Breast epithelium (tissue), 3 donors: Measurements from ENCODE around the gene BNIP3.

Experiments used
- CTCF ChIP-seq, 3 donors: fragments of 450-650 bp; IDR thresholded peaks; one replicate each; pipeline ENCODE4 v1.5.1; 2016 to 2017; ENCODE audit warnings: antibody characterized with exemption in 3 of 3, mild to moderate bottlenecking in 3 of 3, moderate library complexity in 3 of 3
- POLR2AphosphoS5 ChIP-seq, 3 donors: sonication (generic); formaldehyde crosslinking; IDR thresholded peaks; one replicate each; pipeline ENCODE4 v1.6.1; 2017; ENCODE audit warnings: antibody characterized with exemption in 3 of 3

- no peak for TF ChIP-seq CTCF (IDR thresholded peaks at IDR 0.05)
- TF ChIP-seq POLR2AphosphoS5 (IDR thresholded peaks at IDR 0.05): no peak
These were observed 17.9 kb downstream of the BNIP3 start for GRCh38 chr10:131963811-131964210.
